Measurements from ENCODE around the gene PRR20G.

DNA sequence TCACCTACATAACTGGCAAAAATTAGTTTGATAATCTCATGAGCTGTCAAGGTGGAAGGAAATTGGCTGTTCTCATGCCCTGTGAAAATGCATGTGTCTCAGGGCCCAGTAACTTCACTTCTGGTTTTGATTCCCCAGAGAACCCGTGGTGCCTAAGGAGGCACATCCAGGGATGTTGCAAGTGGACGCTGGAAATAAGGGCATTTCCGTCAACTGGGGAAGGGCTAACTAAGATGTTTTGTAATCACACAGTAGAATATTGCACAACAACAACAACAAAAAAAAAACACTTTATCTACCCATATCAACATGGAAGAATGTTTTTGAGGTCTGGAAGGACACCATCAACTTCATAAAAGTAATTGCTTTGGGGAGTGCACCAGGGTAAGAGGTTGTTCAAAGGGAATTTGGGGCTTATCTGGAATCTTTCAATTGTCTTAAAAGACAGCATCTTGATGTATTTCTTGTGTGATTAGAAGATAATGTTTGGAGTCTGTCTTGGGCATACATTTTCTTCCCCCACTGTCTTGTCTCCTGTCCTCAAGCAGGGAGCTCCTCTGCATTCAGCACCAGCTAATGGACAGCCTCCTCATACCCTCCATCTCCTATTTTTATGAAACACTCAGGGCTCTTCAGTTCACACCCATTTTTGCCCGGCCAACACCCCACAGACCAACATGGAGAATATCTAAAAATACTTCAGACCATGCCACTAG, 37.2 kb upstream of the PRR20G start:
- TF ChIP-seq EZH2 (IDR thresholded peaks at IDR 0.05; ENCODE audit: insufficient read depth, poor library complexity, severe bottlenecking) (no peak), EZH2phosphoT487 (IDR thresholded peaks at IDR 0.05; ENCODE audit: insufficient read depth, low read depth) (no peak)
